Measurements from ENCODE around the gene USP17L28.
A peak's percentile ranks its signal among the peaks of the same experiment; 100 is the strongest.
"Not testable (repeated sequence)": the region's sequence is repeated elsewhere in the genome, so short reads cannot be mapped to it uniquely, and the experiment has no call there.

Gene USP17L28

GRCh38 chr4:9348593-9348992 lies at the start of gene USP17L28:
USP17L28 (plus strand) TSS chr4:9348893; CDS start chr4:9348893, 0 bp downstream.
- H3K4me1 Mint-ChIP-seq (ENCODE audit: low read depth); H3K27me3 Mint-ChIP-seq (ENCODE audit: low read depth); H3K27ac Mint-ChIP-seq; DNase-seq (ENCODE audit: low spot score); H3K36me3 Mint-ChIP-seq (ENCODE audit: low read depth); H3K4me3 Mint-ChIP-seq; H3K9me3 Mint-ChIP-seq: not testable (repeated sequence)

GRCh38 chr4:9324191-9324590 lies 24.5 kb upstream of the USP17L28 start:
- DNase-seq (ENCODE audit: low spot score); H3K27ac Mint-ChIP-seq; H3K27me3 Mint-ChIP-seq (ENCODE audit: low read depth); H3K36me3 Mint-ChIP-seq (ENCODE audit: low read depth); H3K4me3 Mint-ChIP-seq; H3K4me1 Mint-ChIP-seq (ENCODE audit: low read depth); H3K9me3 Mint-ChIP-seq: not testable (repeated sequence)

- H3K9me3 Mint-ChIP-seq; H3K36me3 Mint-ChIP-seq (ENCODE audit: low read depth); H3K27me3 Mint-ChIP-seq (ENCODE audit: low read depth); H3K27ac Mint-ChIP-seq; H3K4me1 Mint-ChIP-seq (ENCODE audit: low read depth); DNase-seq (ENCODE audit: low spot score); H3K4me3 Mint-ChIP-seq: not testable (repeated sequence)
These were observed 23.8 kb upstream of the USP17L28 start, which contains the start of gene USP17L24 for GRCh38 chr4:9324865-9325264. USP17L24 (plus strand) TSS chr4:9325165; CDS start chr4:9325165, 0 bp downstream.

DNA sequence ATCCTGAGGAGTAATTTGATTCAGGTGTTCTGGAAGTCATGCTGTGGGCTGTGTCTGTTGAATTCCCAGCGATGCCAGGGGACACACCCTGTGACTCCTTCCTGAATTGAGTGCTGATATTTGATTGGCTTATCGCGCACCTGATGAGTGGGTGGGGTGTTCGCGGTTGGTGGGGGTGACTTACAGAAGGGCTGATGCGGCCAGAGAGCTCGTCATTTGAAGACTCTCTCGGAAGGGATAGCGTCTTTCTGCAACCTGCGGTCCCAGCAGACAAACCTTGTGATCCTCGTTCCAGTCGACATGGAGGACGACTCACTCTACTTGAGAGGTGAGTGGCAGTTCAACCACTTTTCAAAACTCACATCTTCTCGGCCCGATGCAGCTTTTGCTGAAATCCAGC lies 19.1 kb upstream of the USP17L28 start, which contains the start of gene USP17L25:
TSS of gene USP17L25 (plus strand) at position 301 of the 400 bp plus-strand sequence. CDS start at position 301, 0 bp downstream.
- DNase-seq (ENCODE audit: low spot score); H3K9me3 Mint-ChIP-seq; H3K27me3 Mint-ChIP-seq (ENCODE audit: low read depth); H3K4me3 Mint-ChIP-seq; H3K27ac Mint-ChIP-seq; H3K4me1 Mint-ChIP-seq (ENCODE audit: low read depth); H3K36me3 Mint-ChIP-seq (ENCODE audit: low read depth): not testable (repeated sequence)

- not testable (repeated sequence) for DNase-seq (ENCODE audit: low spot score)
These were observed 14.3 kb upstream of the USP17L28 start, which contains the start of gene USP17L26 for GRCh38 chr4:9334358-9334757. USP17L26 (plus strand) TSS chr4:9334658; CDS start chr4:9334658, 0 bp downstream.

GRCh38 chr4:9339103-9339502 lies 9.6 kb upstream of the USP17L28 start, which contains the start of gene USP17L5:
USP17L5 (plus strand) TSS chr4:9339403; CDS start chr4:9339403, 0 bp downstream.
- H3K36me3 Mint-ChIP-seq (ENCODE audit: low read depth); H3K27ac Mint-ChIP-seq; DNase-seq (ENCODE audit: low spot score); H3K27me3 Mint-ChIP-seq (ENCODE audit: low read depth); H3K4me3 Mint-ChIP-seq; H3K4me1 Mint-ChIP-seq (ENCODE audit: low read depth); H3K9me3 Mint-ChIP-seq: not testable (repeated sequence)

More at GRCh38 chr4:9334358-9334757, 14.3 kb upstream of the USP17L28 start, which contains the start of gene USP17L26:
- H3K36me3 Mint-ChIP-seq (ENCODE audit: low read depth); H3K4me3 Mint-ChIP-seq; H3K27ac Mint-ChIP-seq; H3K9me3 Mint-ChIP-seq; H3K4me1 Mint-ChIP-seq (ENCODE audit: low read depth); H3K27me3 Mint-ChIP-seq (ENCODE audit: low read depth): not testable (repeated sequence)

- H3K9me3 Mint-ChIP-seq; H3K4me3 Mint-ChIP-seq; H3K36me3 Mint-ChIP-seq (ENCODE audit: low read depth); H3K27ac Mint-ChIP-seq; DNase-seq (ENCODE audit: low spot score); H3K27me3 Mint-ChIP-seq (ENCODE audit: low read depth); H3K4me1 Mint-ChIP-seq (ENCODE audit: low read depth): not testable (repeated sequence)
These were observed 4.8 kb upstream of the USP17L28 start, which contains the start of gene USP17L27 for GRCh38 chr4:9343848-9344247. USP17L27 (plus strand) TSS chr4:9344148; CDS start chr4:9344148, 0 bp downstream.

DNA sequence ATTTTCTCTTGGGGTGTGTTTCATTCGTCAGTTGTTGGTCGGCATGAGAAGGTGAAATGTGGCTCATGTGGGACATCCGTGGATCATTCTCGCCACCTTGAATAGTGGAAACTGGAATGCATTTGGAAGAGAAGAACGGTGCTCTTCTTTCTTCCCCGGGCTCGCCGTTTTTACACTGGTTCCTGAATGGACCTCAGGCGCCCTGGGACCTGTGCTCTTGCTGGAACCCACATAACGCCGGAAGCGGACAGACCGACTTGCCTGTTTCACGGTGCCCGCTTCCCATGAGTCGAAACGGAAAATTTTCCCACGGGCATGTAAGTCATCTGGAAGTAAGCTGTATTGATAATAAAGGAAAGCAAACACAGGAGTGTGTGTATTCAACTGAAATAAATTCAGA lies 2.2 kb downstream of the USP17L28 start:
- not testable (repeated sequence) for H3K36me3 Mint-ChIP-seq (ENCODE audit: low read depth); H3K27ac Mint-ChIP-seq; H3K27me3 Mint-ChIP-seq (ENCODE audit: low read depth); H3K4me3 Mint-ChIP-seq; H3K9me3 Mint-ChIP-seq; H3K4me1 Mint-ChIP-seq (ENCODE audit: low read depth); DNase-seq (ENCODE audit: low spot score)

DNA sequence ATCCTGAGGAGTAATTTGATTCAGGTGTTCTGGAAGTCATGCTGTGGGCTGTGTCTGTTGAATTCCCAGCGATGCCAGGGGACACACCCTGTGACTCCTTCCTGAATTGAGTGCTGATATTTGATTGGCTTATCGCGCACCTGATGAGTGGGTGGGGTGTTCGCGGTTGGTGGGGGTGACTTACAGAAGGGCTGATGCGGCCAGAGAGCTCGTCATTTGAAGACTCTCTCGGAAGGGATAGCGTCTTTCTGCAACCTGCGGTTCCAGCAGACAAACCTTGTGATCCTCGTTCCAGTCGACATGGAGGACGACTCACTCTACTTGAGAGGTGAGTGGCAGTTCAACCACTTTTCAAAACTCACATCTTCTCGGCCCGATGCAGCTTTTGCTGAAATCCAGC lies 4.6 kb downstream of the USP17L28 start, which contains the start of gene USP17L29:
TSS of gene USP17L29 (plus strand) at position 301 of the 400 bp plus-strand sequence. CDS start at position 301, 0 bp downstream.
- H3K4me3 Mint-ChIP-seq; H3K4me1 Mint-ChIP-seq (ENCODE audit: low read depth); H3K27ac Mint-ChIP-seq; H3K36me3 Mint-ChIP-seq (ENCODE audit: low read depth); H3K9me3 Mint-ChIP-seq; DNase-seq (ENCODE audit: low spot score); H3K27me3 Mint-ChIP-seq (ENCODE audit: low read depth): not testable (repeated sequence)

DNA sequence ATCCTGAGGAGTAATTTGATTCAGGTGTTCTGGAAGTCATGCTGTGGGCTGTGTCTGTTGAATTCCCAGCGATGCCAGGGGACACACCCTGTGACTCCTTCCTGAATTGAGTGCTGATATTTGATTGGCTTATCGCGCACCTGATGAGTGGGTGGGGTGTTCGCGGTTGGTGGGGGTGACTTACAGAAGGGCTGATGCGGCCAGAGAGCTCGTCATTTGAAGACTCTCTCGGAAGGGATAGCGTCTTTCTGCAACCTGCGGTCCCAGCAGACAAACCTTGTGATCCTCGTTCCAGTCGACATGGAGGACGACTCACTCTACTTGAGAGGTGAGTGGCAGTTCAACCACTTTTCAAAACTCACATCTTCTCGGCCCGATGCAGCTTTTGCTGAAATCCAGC lies 14.1 kb downstream of the USP17L28 start, which contains the start of gene USP17L30:
TSS of gene USP17L30 (plus strand) at position 301 of the 400 bp plus-strand sequence. CDS start at position 301, 0 bp downstream.
- not testable (repeated sequence) for H3K36me3 Mint-ChIP-seq (ENCODE audit: low read depth); H3K27ac Mint-ChIP-seq; H3K9me3 Mint-ChIP-seq; H3K27me3 Mint-ChIP-seq (ENCODE audit: low read depth); H3K4me1 Mint-ChIP-seq (ENCODE audit: low read depth); DNase-seq (ENCODE audit: low spot score); H3K4me3 Mint-ChIP-seq

- H3K4me1 Mint-ChIP-seq (ENCODE audit: low read depth); DNase-seq (ENCODE audit: low spot score); H3K27ac Mint-ChIP-seq; H3K27me3 Mint-ChIP-seq (ENCODE audit: low read depth); H3K36me3 Mint-ChIP-seq (ENCODE audit: low read depth); H3K9me3 Mint-ChIP-seq; H3K4me3 Mint-ChIP-seq: not testable (repeated sequence)
These were observed 31.2 kb downstream of the USP17L28 start for GRCh38 chr4:9379881-9380280.

- peak; percentile 61 for DNase-seq (ENCODE audit: low spot score)
- not testable (repeated sequence) for H3K9me3 Mint-ChIP-seq; H3K27ac Mint-ChIP-seq; H3K36me3 Mint-ChIP-seq (ENCODE audit: low read depth); H3K27me3 Mint-ChIP-seq (ENCODE audit: low read depth); H3K4me1 Mint-ChIP-seq (ENCODE audit: low read depth)
- H3K4me3 Mint-ChIP-seq: peak overlapping the region; percentile 59
These were observed 32.4 kb downstream of the USP17L28 start for GRCh38 chr4:9381012-9381534.

DNA sequence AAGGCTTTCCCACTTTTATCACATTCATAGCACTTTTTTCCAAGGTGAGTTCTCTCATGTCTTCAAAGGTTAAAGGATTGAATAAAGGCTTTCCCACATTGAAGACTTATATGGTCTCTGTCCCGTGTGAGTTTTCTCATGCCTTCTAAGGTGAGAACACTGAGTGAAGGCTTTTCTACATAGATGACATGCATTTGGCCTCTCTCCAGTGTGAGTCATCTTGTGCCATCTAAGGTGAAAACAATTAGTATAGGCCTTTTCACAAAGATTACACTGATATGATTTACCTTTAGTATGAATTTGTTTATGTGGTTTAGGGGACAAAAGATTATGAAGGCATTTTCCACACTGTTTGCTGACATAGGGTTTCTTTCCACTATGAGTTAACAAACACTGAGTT lies 35.4 kb downstream of the USP17L28 start:
- Mint-ChIP-seq H3K4me3 (no peak overlapping the region), H3K36me3 (ENCODE audit: low read depth) (no peaks in the 10 kb centered on the region), H3K27ac (no peak overlapping the region), H3K9me3 (no peaks in the 10 kb centered on the region), H3K27me3 (ENCODE audit: low read depth) (no peaks in the 10 kb centered on the region), H3K4me1 (ENCODE audit: low read depth) (no peaks in the 10 kb centered on the region)
- DNase-seq (ENCODE audit: low spot score): no peak

GRCh38 chr4:9389001-9389400 lies 40.3 kb downstream of the USP17L28 start:
- H3K27ac Mint-ChIP-seq; H3K9me3 Mint-ChIP-seq; H3K4me3 Mint-ChIP-seq; H3K36me3 Mint-ChIP-seq (ENCODE audit: low read depth); H3K27me3 Mint-ChIP-seq (ENCODE audit: low read depth); H3K4me1 Mint-ChIP-seq (ENCODE audit: low read depth); DNase-seq (ENCODE audit: low spot score): not testable (repeated sequence)
